ENCODE measurements around the gene CD101.

CD101 gene

DNA sequence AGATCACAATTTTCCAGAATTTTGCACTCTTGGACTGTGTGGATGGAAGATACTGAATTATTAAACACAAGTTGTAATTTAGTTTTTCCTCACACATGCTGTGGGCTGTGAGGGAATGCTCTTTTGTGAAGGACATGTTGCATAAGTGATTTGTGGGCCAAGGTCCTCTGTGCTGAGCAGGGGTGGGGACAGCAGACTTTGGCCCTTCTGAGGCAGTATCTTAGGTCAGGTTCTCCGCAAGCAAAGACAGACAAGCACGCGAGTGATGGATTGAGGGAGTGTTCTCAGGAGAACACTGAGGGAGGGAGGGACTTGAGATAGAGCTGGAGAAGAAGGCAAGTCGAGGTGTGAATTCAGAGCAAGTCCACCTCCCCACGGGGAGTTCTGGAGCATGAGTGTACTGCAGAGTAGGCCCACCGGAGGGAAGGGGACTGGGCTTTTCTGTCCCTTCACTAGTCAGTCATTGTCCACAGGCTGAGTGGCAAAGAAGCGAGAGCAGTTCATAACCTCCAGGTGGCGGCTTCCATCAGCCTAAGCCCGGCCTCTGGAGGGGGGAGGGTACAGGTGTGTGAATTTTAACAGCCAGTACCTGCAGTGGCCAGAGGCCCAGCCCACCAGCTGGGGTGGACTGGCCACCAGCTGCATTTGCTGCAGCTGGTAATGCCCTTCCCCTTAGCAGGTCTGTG lies 19.1 kb upstream of the CD101 start:
- no peak overlapping the region for H3K27ac ChIP-seq
- TF ChIP-seq, protein P1, sequence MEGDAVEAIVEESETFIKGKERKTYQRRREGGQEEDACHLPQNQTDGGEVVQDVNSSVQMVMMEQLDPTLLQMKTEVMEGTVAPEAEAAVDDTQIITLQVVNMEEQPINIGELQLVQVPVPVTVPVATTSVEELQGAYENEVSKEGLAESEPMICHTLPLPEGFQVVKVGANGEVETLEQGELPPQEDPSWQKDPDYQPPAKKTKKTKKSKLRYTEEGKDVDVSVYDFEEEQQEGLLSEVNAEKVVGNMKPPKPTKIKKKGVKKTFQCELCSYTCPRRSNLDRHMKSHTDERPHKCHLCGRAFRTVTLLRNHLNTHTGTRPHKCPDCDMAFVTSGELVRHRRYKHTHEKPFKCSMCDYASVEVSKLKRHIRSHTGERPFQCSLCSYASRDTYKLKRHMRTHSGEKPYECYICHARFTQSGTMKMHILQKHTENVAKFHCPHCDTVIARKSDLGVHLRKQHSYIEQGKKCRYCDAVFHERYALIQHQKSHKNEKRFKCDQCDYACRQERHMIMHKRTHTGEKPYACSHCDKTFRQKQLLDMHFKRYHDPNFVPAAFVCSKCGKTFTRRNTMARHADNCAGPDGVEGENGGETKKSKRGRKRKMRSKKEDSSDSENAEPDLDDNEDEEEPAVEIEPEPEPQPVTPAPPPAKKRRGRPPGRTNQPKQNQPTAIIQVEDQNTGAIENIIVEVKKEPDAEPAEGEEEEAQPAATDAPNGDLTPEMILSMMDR (IDR thresholded peaks at IDR 0.05) = no peak
- peaks cover 15% of the 10 kb centered on the region for H3K27me3 ChIP-seq
- H3K4me1 ChIP-seq (ENCODE audit: control insufficient read depth in 1 of 2, insufficient read depth in 1 of 2, low read depth in 1 of 2, low read length in 1 of 2) = peaks cover 6 to 9% of the 10 kb centered on the region in 2 experiments
- H3K9me3 ChIP-seq = no peaks in the 10 kb centered on the region
- no peak overlapping the region for H3K4me3 ChIP-seq (ENCODE audit: low read depth in 1 of 2, low read length in 1 of 2)
- H3K36me3 ChIP-seq = no peaks in the 10 kb centered on the region

DNA sequence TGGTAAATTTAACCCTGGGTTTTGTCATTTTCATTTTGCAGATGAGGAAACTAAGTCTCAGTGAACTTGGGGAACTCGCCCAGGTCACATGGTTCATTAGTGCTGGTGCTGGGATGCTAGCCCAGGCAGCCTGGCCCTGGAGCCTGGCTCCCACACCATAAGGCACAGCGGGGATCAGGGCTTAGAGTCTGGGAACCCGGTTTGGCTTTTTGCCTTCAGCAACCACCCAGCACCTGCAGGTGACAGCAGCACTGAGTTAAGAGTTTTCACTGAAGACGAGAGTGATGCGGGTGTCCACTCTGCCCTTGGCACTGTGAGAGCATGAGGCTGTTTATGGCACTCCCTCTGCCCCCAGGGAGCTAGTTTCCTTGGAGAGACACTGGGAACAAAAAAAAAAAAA lies 18.4 kb upstream of the CD101 start:
- Histone ChIP-seq H3K27ac (no peak overlapping the region), H3K4me1 (ENCODE audit: control insufficient read depth in 1 of 2, insufficient read depth in 1 of 2, low read depth in 1 of 2, low read length in 1 of 2) (peaks cover 6 to 10% of the 10 kb centered on the region in 2 experiments), H3K36me3 (no peaks in the 10 kb centered on the region), H3K4me3 (ENCODE audit: low read depth in 1 of 2, low read length in 1 of 2) (no peak overlapping the region), H3K27me3 (peaks cover 21% of the 10 kb centered on the region), H3K9me3 (no peaks in the 10 kb centered on the region)
- TF ChIP-seq, protein P1 (IDR thresholded peaks at IDR 0.05) = no peak

DNA sequence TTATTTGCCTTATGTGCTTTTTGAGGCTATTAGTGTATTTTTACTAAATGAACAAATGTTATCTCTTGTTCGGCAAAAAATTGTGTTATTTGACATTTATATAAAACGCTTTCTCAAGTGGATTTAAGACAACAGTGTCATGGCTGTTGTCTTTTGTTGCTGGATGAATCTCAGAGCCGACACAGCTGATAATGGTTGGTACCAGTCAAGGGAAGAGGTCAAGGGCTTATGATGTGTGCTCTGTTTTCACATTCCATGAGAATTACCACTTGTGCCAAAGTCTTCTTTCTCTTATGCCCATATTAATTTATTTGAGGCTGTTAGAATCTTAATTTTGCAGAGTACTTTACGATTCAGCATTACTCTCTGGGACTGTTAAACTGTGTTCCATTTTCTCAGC lies 17.9 kb upstream of the CD101 start:
- no peak overlapping the region for H3K4me3 ChIP-seq (ENCODE audit: low read depth in 1 of 2, low read length in 1 of 2)

DNA sequence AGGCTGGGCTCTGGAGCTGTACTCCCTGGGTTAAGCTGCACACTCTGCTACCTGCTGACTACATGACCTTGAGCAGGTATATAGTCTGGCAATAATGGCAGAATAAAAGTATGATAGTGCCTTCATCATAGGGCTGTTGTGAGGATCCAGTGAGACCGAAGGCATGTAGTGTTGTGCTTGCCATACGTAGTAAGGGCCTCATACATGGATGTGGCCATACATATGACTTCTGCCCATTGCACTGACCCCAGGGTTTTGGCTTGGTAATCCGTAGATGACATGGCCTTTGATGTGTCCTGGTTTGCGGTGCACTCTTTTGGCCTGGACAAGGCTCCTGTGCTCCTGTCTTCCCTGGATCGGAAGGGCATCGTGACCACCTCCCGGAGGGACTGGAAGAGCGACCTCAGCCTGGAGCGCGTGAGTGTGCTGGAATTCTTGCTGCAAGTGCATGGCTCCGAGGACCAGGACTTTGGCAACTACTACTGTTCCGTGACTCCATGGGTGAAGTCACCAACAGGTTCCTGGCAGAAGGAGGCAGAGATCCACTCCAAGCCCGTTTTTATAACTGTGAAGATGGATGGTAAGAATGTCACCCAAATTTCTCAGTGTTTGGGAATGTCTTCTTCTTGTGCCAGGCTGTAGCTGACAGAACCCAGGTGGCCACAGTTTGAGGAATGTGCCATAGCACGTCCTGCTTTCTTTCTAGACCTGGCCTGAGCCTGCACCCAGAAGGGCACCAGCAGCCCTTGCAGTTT lies 17.0 kb upstream of the CD101 start:
- TF ChIP-seq, protein P1 (IDR thresholded peaks at IDR 0.05) = no peak

More for the DNA sequence above, 17.9 kb upstream of the CD101 start:
- Histone ChIP-seq H3K9me3 (no peaks in the 10 kb centered on the region), H3K27me3 (peaks cover 21% of the 10 kb centered on the region), H3K4me1 (ENCODE audit: control insufficient read depth in 1 of 2, insufficient read depth in 1 of 2, low read depth in 1 of 2, low read length in 1 of 2) (peaks cover 6 to 10% of the 10 kb centered on the region in 2 experiments), H3K36me3 (no peaks in the 10 kb centered on the region), H3K27ac (no peak overlapping the region)
- TF ChIP-seq, protein P1 (IDR thresholded peaks at IDR 0.05) = no peak

DNA sequence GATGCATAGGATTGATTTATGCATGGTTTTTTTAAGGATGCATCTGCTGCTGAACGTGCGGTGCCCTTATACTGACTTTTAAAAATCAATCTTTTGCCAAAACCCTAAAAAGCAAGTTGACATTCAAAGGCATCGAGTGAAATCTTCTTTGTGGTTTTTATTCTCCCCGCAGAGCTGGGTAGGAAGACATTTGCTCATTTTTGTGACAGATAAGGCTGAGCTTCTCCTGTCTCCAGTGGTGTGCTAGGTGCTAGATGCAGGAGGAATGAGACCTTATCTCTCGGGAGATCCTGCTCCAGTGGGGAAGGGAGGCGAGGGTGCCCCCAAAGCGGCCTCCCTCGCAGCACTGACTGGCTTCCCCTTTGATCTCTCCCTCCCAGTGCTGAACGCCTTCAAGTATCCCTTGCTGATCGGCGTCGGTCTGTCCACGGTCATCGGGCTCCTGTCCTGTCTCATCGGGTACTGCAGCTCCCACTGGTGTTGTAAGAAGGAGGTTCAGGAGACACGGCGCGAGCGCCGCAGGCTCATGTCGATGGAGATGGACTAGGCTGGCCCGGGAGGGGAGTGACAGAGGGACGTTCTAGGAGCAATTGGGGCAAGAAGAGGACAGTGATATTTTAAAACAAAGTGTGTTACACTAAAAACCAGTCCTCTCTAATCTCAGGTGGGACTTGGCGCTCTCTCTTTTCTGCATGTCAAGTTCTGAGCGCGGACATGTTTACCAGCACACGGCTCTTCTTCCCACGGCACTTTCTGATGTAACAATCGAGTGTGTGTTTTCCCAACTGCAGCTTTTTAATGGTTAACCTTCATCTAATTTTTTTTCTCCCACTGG lies 14.9 kb upstream of the CD101 start:
- Histone ChIP-seq H3K9me3 (no peaks in the 10 kb centered on the region), H3K4me3 (ENCODE audit: low read depth in 1 of 2, low read length in 1 of 2) (no peak overlapping the region), H3K27me3 (peaks cover 21% of the 10 kb centered on the region), H3K27ac (no peak overlapping the region), H3K36me3 (no peaks in the 10 kb centered on the region), H3K4me1 (ENCODE audit: control insufficient read depth in 1 of 2, insufficient read depth in 1 of 2, low read depth in 1 of 2, low read length in 1 of 2) (peaks cover 17 to 21% of the 10 kb centered on the region in 2 experiments)
- TF ChIP-seq, protein P1 (IDR thresholded peaks at IDR 0.05) = no peak

More for the DNA sequence above, 17.0 kb upstream of the CD101 start:
- Histone ChIP-seq H3K27ac (no peak overlapping the region), H3K4me3 (ENCODE audit: low read depth in 1 of 2, low read length in 1 of 2) (no peak overlapping the region), H3K27me3 (peaks cover 21% of the 10 kb centered on the region), H3K36me3 (no peaks in the 10 kb centered on the region), H3K4me1 (ENCODE audit: control insufficient read depth in 1 of 2, insufficient read depth in 1 of 2, low read depth in 1 of 2, low read length in 1 of 2) (peaks cover 6 to 10% of the 10 kb centered on the region in 2 experiments), H3K9me3 (no peaks in the 10 kb centered on the region)

Measured in neutrophil (primary cell).